Measurements from ENCODE around the gene CADPS2. TPM values are rescaled to one million over a fixed set of nuclear protein-coding genes. Genes with fewer than 3 reads are reported as not detected.

Gene CADPS2
- total RNA-seq, 2 experiments from 2014 or later: not detected

DNA sequence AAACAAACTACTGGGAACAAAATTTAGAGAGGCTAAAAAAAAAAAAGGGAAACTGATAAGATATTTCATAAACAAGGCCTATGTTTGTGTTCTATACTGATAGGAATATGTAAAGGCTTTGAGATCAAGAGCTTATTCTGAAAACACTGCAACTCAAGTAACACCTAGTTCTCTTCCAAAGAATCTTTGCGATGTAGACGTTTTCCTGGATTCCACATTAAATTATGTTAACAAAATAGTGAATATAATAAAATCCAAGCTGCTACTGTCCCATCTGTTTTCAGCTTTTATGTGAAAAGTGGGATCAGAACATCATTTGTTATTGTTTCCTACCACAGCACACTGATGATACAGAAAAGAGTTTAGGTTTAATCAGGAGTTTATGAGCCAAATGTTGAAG, 130.6 kb downstream of the CADPS2 start:
- Mint-ChIP-seq H3K9me3 (peaks cover 2% of the 10 kb centered on the region), H3K36me3 (ENCODE audit: low read depth) (no peaks in the 10 kb centered on the region), H3K4me1 (ENCODE audit: low read depth) (no peaks in the 10 kb centered on the region), H3K4me3 (no peak overlapping the region), H3K27ac (no peak overlapping the region), H3K27me3 (no peaks in the 10 kb centered on the region)
- peaks cover 0 to 4% of the 10 kb centered on the region in 2 experiments for H3K9me3 ChIP-seq (ENCODE audit: control insufficient read depth in 1 of 2, insufficient read depth in 1 of 2, low read length in 2 of 2)
- DNase-seq (no peak), ATAC-seq (ENCODE audit: poor library complexity) (no peak)
- H3K27ac ChIP-seq (ENCODE audit: low read depth in 1 of 2, low read length in 2 of 2): no peak overlapping the region
- no peaks in the 10 kb centered on the region for H3K36me3 ChIP-seq (ENCODE audit: insufficient read depth, low read length)
- no peaks in the 10 kb centered on the region for H3K27me3 ChIP-seq (ENCODE audit: control insufficient read depth in 1 of 2, insufficient read depth in 2 of 2, low read length in 2 of 2)
- TF ChIP-seq, protein P1, sequence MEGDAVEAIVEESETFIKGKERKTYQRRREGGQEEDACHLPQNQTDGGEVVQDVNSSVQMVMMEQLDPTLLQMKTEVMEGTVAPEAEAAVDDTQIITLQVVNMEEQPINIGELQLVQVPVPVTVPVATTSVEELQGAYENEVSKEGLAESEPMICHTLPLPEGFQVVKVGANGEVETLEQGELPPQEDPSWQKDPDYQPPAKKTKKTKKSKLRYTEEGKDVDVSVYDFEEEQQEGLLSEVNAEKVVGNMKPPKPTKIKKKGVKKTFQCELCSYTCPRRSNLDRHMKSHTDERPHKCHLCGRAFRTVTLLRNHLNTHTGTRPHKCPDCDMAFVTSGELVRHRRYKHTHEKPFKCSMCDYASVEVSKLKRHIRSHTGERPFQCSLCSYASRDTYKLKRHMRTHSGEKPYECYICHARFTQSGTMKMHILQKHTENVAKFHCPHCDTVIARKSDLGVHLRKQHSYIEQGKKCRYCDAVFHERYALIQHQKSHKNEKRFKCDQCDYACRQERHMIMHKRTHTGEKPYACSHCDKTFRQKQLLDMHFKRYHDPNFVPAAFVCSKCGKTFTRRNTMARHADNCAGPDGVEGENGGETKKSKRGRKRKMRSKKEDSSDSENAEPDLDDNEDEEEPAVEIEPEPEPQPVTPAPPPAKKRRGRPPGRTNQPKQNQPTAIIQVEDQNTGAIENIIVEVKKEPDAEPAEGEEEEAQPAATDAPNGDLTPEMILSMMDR (IDR thresholded peaks at IDR 0.05): no peak
- H3K4me1 ChIP-seq (ENCODE audit: insufficient read depth, low read length): no peaks in the 10 kb centered on the region
- POLR2A ChIA-PET: no interaction called here
- intact Hi-C loops (cut with DNase I, micrococcal nuclease): no loop called here
- H3K4me3 ChIP-seq (ENCODE audit: low read length): no peak overlapping the region
- CTCF ChIA-PET: no interaction called here

DNA sequence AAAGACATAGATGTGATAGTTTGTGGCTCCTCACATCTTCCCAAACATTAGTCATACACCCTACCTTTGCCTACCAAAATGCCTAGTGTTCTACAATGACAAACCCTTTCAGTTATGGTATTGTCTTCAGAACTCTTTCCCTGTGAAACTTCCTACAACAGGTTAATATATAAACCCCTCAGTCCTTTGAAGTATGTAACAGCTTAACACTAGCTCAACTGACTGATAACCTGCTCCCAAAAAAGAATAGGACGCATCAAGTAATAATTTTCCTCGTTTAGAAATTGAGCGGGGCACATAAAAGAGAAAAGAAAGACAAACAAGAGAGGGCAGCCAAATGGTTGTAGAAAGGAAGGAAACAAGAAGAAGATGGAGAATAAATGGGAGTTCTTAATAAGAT, 133.7 kb downstream of the CADPS2 start:
- TF ChIP-seq, protein P1 (IDR thresholded peaks at IDR 0.05): no peak
- ChIA-PET POLR2A (no interaction called here), CTCF (no interaction called here)
- no peak overlapping the region for H3K27ac Mint-ChIP-seq
- Histone ChIP-seq H3K27me3 (ENCODE audit: control insufficient read depth in 1 of 2, insufficient read depth in 2 of 2, low read length in 2 of 2) (no peaks in the 10 kb centered on the region), H3K9me3 (ENCODE audit: control insufficient read depth in 1 of 2, insufficient read depth in 1 of 2, low read length in 2 of 2) (peaks cover 0 to 4% of the 10 kb centered on the region in 2 experiments), H3K36me3 (ENCODE audit: insufficient read depth, low read length) (no peaks in the 10 kb centered on the region), H3K27ac (ENCODE audit: low read depth in 1 of 2, low read length in 2 of 2) (no peak overlapping the region), H3K4me1 (ENCODE audit: insufficient read depth, low read length) (no peaks in the 10 kb centered on the region), H3K4me3 (ENCODE audit: low read length) (no peak overlapping the region)
- H3K27me3 Mint-ChIP-seq: no peaks in the 10 kb centered on the region
- no peak overlapping the region for H3K4me3 Mint-ChIP-seq
- no peaks in the 10 kb centered on the region for H3K36me3 Mint-ChIP-seq (ENCODE audit: low read depth)
- ATAC-seq (ENCODE audit: poor library complexity) (no peak), DNase-seq (no peak)
- intact Hi-C loops (cut with DNase I, micrococcal nuclease): no loop called here
- peaks cover 8% of the 10 kb centered on the region for H3K9me3 Mint-ChIP-seq
- no peaks in the 10 kb centered on the region for H3K4me1 Mint-ChIP-seq (ENCODE audit: low read depth)

DNA sequence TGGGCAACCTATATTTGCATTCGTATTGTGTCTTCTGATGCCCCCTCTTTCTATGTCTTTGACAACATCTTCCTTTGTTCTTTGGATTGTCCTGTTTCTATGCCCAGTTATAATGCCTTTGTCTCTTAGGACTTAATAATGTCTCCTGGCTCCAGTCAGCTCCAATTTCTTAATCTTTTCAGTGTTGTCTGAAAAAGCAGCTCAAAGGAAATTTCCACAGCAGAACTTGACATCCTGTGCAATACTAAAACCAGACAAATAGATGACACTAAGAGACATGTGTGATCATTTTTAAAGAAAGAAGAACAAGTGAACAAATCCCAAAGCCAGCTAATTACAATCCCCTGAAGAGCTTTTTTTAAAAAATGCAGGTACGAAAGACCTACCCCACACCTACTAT, 135.9 kb downstream of the CADPS2 start:
- H3K27ac Mint-ChIP-seq: no peak overlapping the region
- no peak for DNase-seq
- no peaks in the 10 kb centered on the region for H3K27me3 Mint-ChIP-seq
- no peaks in the 10 kb centered on the region for H3K36me3 Mint-ChIP-seq (ENCODE audit: low read depth)
- no peak overlapping the region for H3K4me3 ChIP-seq (ENCODE audit: low read length)
- no peaks in the 10 kb centered on the region for H3K9me3 ChIP-seq (ENCODE audit: control insufficient read depth in 1 of 2, insufficient read depth in 1 of 2, low read length in 2 of 2)
- intact Hi-C loops (cut with DNase I, micrococcal nuclease): no loop called here
- H3K4me3 Mint-ChIP-seq: no peak overlapping the region
- ATAC-seq (ENCODE audit: poor library complexity): no peak
- H3K27ac ChIP-seq (ENCODE audit: low read depth in 1 of 2, low read length in 2 of 2): no peak overlapping the region
- no peaks in the 10 kb centered on the region for H3K36me3 ChIP-seq (ENCODE audit: insufficient read depth, low read length)
- H3K4me1 Mint-ChIP-seq (ENCODE audit: low read depth): no peaks in the 10 kb centered on the region
- peaks cover 8% of the 10 kb centered on the region for H3K9me3 Mint-ChIP-seq
- H3K27me3 ChIP-seq (ENCODE audit: control insufficient read depth in 1 of 2, insufficient read depth in 2 of 2, low read length in 2 of 2): no peaks in the 10 kb centered on the region
- TF ChIP-seq, protein P1 (IDR thresholded peaks at IDR 0.05): no peak
- no peaks in the 10 kb centered on the region for H3K4me1 ChIP-seq (ENCODE audit: insufficient read depth, low read length)
- CTCF ChIA-PET: no interaction called here
- POLR2A ChIA-PET: no interaction called here

Data from CD4-positive, alpha-beta T cell (primary cell).